Neural cell (in vitro differentiated cells): Measurements from ENCODE around the gene BGN.

Experiments used
- EP300 ChIP-seq: fragments of 450-650 bp; conservative IDR thresholded peaks from 2 replicates; pipeline ENCODE4 v1.6.1; 2014; ENCODE audit warnings: antibody characterized with exemption, mild to moderate bottlenecking, moderate library complexity; ENCODE audit not compliant: poor library complexity, severe bottlenecking
- EZH2 ChIP-seq: fragments of 200-600, 300-800 bp; shearing (Covaris generic), sonication (generic); IDR thresholded peaks from 2 replicates; pipeline ENCODE4 v1.6.1; 2014; ENCODE audit warnings: antibody characterized with exemption, low read length, borderline replicate concordance, mild to moderate bottlenecking; ENCODE audit not compliant: insufficient read depth, poor library complexity, severe bottlenecking
- MXI1 ChIP-seq: fragments of 450-650 bp; conservative IDR thresholded peaks from 2 replicates; pipeline ENCODE4 v1.6.1; 2014; ENCODE audit warnings: antibody characterized with exemption, mild to moderate bottlenecking; ENCODE audit not compliant: poor library complexity, severe bottlenecking
- POLR2AphosphoS5 ChIP-seq: IDR thresholded peaks from 2 replicates; pipeline ENCODE4 v1.6.1; 2012
- RAD21 ChIP-seq: fragments of 450-650 bp; conservative IDR thresholded peaks from 2 replicates; pipeline ENCODE4 v1.6.1; 2014; ENCODE audit warnings: antibody characterized with exemption, mild to moderate bottlenecking, moderate library complexity
- SMC3 ChIP-seq: fragments of 450-650 bp; conservative IDR thresholded peaks from 2 replicates; pipeline ENCODE4 v1.6.1; 2014; ENCODE audit warnings: antibody characterized with exemption, mild to moderate bottlenecking, moderate library complexity; ENCODE audit not compliant: poor library complexity
- TAF1 ChIP-seq: IDR thresholded peaks from 2 replicates; pipeline ENCODE4 v1.6.1; 2012; ENCODE audit warnings: low read depth
- TF ChIP-seq, protein P1 (sequence below): fragments of 450-650 bp; IDR thresholded peaks from 2 replicates; pipeline ENCODE4 v1.5.1; 2014; ENCODE audit warnings: antibody characterized with exemption, mild to moderate bottlenecking, moderate library complexity; ENCODE audit not compliant: poor library complexity, severe bottlenecking
- TF ChIP-seq, protein P2 (sequence below): IDR thresholded peaks from 2 replicates; pipeline ENCODE4 v1.6.1; 2012; ENCODE audit warnings: borderline replicate concordance

- TF ChIP-seq, protein P1, sequence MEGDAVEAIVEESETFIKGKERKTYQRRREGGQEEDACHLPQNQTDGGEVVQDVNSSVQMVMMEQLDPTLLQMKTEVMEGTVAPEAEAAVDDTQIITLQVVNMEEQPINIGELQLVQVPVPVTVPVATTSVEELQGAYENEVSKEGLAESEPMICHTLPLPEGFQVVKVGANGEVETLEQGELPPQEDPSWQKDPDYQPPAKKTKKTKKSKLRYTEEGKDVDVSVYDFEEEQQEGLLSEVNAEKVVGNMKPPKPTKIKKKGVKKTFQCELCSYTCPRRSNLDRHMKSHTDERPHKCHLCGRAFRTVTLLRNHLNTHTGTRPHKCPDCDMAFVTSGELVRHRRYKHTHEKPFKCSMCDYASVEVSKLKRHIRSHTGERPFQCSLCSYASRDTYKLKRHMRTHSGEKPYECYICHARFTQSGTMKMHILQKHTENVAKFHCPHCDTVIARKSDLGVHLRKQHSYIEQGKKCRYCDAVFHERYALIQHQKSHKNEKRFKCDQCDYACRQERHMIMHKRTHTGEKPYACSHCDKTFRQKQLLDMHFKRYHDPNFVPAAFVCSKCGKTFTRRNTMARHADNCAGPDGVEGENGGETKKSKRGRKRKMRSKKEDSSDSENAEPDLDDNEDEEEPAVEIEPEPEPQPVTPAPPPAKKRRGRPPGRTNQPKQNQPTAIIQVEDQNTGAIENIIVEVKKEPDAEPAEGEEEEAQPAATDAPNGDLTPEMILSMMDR = no peak
- TF ChIP-seq RAD21 = no peak
- TF ChIP-seq EZH2 = no peak
- TF ChIP-seq MXI1 = no peak
- TF ChIP-seq POLR2AphosphoS5 = no peak
- no peak for TF ChIP-seq EP300
- TF ChIP-seq, protein P2, sequence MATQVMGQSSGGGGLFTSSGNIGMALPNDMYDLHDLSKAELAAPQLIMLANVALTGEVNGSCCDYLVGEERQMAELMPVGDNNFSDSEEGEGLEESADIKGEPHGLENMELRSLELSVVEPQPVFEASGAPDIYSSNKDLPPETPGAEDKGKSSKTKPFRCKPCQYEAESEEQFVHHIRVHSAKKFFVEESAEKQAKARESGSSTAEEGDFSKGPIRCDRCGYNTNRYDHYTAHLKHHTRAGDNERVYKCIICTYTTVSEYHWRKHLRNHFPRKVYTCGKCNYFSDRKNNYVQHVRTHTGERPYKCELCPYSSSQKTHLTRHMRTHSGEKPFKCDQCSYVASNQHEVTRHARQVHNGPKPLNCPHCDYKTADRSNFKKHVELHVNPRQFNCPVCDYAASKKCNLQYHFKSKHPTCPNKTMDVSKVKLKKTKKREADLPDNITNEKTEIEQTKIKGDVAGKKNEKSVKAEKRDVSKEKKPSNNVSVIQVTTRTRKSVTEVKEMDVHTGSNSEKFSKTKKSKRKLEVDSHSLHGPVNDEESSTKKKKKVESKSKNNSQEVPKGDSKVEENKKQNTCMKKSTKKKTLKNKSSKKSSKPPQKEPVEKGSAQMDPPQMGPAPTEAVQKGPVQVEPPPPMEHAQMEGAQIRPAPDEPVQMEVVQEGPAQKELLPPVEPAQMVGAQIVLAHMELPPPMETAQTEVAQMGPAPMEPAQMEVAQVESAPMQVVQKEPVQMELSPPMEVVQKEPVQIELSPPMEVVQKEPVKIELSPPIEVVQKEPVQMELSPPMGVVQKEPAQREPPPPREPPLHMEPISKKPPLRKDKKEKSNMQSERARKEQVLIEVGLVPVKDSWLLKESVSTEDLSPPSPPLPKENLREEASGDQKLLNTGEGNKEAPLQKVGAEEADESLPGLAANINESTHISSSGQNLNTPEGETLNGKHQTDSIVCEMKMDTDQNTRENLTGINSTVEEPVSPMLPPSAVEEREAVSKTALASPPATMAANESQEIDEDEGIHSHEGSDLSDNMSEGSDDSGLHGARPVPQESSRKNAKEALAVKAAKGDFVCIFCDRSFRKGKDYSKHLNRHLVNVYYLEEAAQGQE = no peak
- no peak for TF ChIP-seq SMC3
- TF ChIP-seq TAF1 = no peak
These were observed 19.5 kb upstream of the BGN start for GRCh38 chrX:153475271-153475670.
